CD4-positive, CD25-positive, alpha-beta regulatory T cell (primary cell): Measurements from ENCODE around the gene CDH13. TPM values are rescaled to one million over a fixed set of nuclear protein-coding genes. Genes with fewer than 3 reads are reported as not detected.

ENCODE experiments used
- ATAC-seq, 2 donors: fragments of 150-1000 bp; cut with Tn5 transposase; one replicate each; pipeline ENCODE4 v1.10.0; 2021; ENCODE audit warnings: low read depth in 2 of 2, moderate number of reproducible peaks in 2 of 2, moderate library complexity in 1 of 2
- DNase-seq, 3 donors: peaks; one replicate each; pipeline versions ENCODE4 v3.0.0 to v3.0.0-alpha.2; 2012 to 2022; ENCODE audit warnings: mixed read lengths in 1 of 3
- H3K27ac ChIP-seq: one replicate; pipeline ENCODE4 v1.7.0; 2013; ENCODE audit warnings: mild to moderate bottlenecking, low read length; ENCODE audit not compliant: insufficient read depth, poor library complexity, severe bottlenecking
- H3K27me3 ChIP-seq: one replicate; pipeline ENCODE4 v1.7.0; 2013; ENCODE audit warnings: low read length; ENCODE audit not compliant: control insufficient read depth, insufficient read depth
- H3K36me3 ChIP-seq: one replicate; pipeline ENCODE4 v1.7.0; 2013; ENCODE audit warnings: mild to moderate bottlenecking, low read length, moderate library complexity; ENCODE audit not compliant: control insufficient read depth, insufficient read depth
- H3K4me1 ChIP-seq: 2 replicates; pipeline ENCODE4 v1.7.0; 2013; ENCODE audit warnings: mild to moderate bottlenecking, low read length; ENCODE audit not compliant: insufficient read depth, control insufficient read depth, poor library complexity, severe bottlenecking
- H3K4me3 ChIP-seq: one replicate; pipeline ENCODE4 v1.7.0; 2013; ENCODE audit warnings: low read depth, mild to moderate bottlenecking, low read length, moderate library complexity
- H3K9me3 ChIP-seq, 2 experiments: 1 replicate in 1 of 2; 2 replicates in 1 of 2; pipeline ENCODE4 v1.7.0; 2013; ENCODE audit warnings: low read length in 2 of 2, mild to moderate bottlenecking in 1 of 2, moderate library complexity in 1 of 2; ENCODE audit not compliant: control insufficient read depth in 2 of 2
- H3K27ac Mint-ChIP-seq, 3 donors: one replicate each; pipeline ENCODE4 v1.8.0; 2020 to 2022; ENCODE audit warnings: mild to moderate bottlenecking in 3 of 3, mixed read lengths in 3 of 3, moderate library complexity in 2 of 3
- H3K27me3 Mint-ChIP-seq: one replicate; pipeline ENCODE4 v1.8.0; 2022; ENCODE audit warnings: mild to moderate bottlenecking, mixed read lengths
- H3K36me3 Mint-ChIP-seq: one replicate; pipeline ENCODE4 v1.8.0; 2020; ENCODE audit warnings: mixed read lengths
- H3K4me1 Mint-ChIP-seq, 4 donors: one replicate each; pipeline ENCODE4 v1.8.0; 2020 to 2022; ENCODE audit warnings: mixed read lengths in 4 of 4, mild to moderate bottlenecking in 1 of 4
- H3K4me3 Mint-ChIP-seq, 4 donors: one replicate each; pipeline ENCODE4 v1.8.0; 2020 to 2022; ENCODE audit warnings: mild to moderate bottlenecking in 4 of 4, mixed read lengths in 4 of 4, moderate library complexity in 3 of 4
- H3K9me3 Mint-ChIP-seq, 7 donors: one replicate each; pipeline ENCODE4 v1.8.0; 2020 to 2022; ENCODE audit warnings: mixed read lengths in 7 of 7, mild to moderate bottlenecking in 3 of 7, moderate library complexity in 2 of 7
- polyA plus RNA-seq, 4 donors: library from polyadenylated mRNA; unstranded; fragments of 300-500 nt; fragmentation: Illumina TruSeq; gene quantifications; one replicate each; pipeline ENCODE4 v1.2.3, GENCODE V29; 2021
- total RNA-seq: library from RNA; stranded (reverse); gene quantifications from one replicate; pipeline ENCODE4 v1.2.3, GENCODE V29; 2022

Gene CDH13
- total and polyA plus RNA-seq, 5 donors from 2014 or later = not detected

DNA sequence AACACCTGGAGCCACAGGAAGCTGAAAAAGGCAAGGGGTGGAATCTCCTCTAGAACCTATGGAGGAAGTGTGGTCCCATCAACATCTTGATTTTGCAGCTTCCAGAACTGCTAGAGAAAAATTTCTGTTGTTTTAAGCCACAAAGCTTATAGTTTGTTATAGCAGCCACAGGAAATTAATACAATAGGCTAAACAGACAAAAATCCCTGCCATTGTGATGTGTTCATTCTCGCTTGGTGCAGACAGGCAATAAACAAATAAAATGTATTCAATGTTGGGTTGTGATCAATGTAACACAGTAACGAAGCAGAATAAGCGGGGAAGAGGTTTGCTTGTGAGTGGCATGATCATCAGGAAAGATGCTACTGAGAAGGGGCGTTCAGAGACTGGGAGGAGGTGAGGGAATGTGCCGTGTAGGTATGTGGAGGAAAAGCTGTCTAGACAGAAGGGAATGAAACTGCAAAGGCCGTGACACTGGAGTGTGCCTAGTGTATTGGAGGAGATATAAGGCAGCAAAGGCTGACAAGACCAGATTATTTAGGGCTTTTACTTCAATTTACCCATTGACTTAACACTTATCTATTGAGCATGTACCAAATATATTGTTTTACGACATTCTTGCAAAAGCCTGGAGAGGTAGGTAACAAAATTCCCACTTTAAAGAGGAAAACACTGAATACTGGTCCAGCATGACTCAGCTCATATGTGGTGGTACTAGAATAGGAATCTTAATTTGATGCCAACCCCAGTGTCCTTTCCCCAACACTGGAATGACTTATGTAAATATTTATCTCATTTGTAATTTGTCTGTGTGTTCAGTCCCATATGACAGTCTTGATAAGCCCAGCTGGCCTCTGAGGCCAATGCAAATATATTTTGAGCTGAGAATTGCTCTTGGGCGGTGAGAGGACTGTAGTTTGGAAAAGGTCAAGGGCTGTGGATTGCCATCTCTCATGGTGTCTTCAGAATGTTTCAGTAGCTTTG lies 375.9 kb downstream of the CDH13 start:
- H3K9me3 Mint-ChIP-seq = peaks cover 0 to 5% (median 0%) of the 10 kb centered on the region in 7 donors
- no peak overlapping the region for H3K27ac Mint-ChIP-seq
- no peaks in the 10 kb centered on the region for H3K4me1 Mint-ChIP-seq
- Histone ChIP-seq H3K27ac (no peak overlapping the region), H3K9me3 (no peaks in the 10 kb centered on the region), H3K27me3 (no peaks in the 10 kb centered on the region), H3K36me3 (no peaks in the 10 kb centered on the region), H3K4me1 (no peaks in the 10 kb centered on the region), H3K4me3 (no peak overlapping the region)
- ATAC-seq (no peak), DNase-seq (no peak)
- H3K4me3 Mint-ChIP-seq = no peak overlapping the region
- H3K36me3 Mint-ChIP-seq = no peaks in the 10 kb centered on the region
- H3K27me3 Mint-ChIP-seq = no peaks in the 10 kb centered on the region

GRCh38 chr16:83004868-83005652 lies 378.3 kb downstream of the CDH13 start:
- no peak overlapping the region for H3K4me3 ChIP-seq
- no peaks in the 10 kb centered on the region for H3K4me1 Mint-ChIP-seq
- no peaks in the 10 kb centered on the region for H3K27me3 Mint-ChIP-seq
- no peaks in the 10 kb centered on the region for H3K36me3 Mint-ChIP-seq
- no peak overlapping the region for H3K27ac Mint-ChIP-seq
- H3K4me1 ChIP-seq = no peaks in the 10 kb centered on the region
- H3K9me3 Mint-ChIP-seq = peaks cover 0 to 9% (median 1%) of the 10 kb centered on the region in 7 donors
- ATAC-seq (no peak), DNase-seq (no peak)
- no peak overlapping the region for H3K4me3 Mint-ChIP-seq
- no peaks in the 10 kb centered on the region for H3K9me3 ChIP-seq
- no peaks in the 10 kb centered on the region for H3K27me3 ChIP-seq
- H3K36me3 ChIP-seq = no peaks in the 10 kb centered on the region
- H3K27ac ChIP-seq = no peak overlapping the region

DNA sequence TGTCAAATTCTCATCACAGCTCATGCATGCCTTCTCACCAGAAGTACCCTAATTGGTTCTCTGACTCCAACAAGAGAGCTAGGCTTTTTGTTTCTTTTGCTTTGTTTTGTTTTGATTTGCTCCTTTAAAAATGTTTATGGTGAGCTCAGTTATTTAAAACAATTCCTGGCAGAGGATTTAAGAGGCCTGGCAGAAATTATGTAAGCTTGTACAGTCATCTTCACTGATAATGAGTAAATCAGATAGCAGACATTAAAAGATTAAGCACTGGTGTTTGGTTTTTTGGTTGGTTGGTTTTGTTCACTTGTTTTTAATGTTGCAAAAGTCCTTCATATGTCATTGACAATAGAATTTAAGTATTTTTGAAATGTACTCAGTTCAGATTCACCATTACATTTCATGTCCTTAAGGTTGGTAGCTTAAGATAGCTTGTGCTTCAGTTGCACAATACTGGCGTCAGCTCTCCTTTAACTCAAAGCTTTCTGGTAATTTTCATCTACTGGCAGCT lies 378.9 kb downstream of the CDH13 start:
- H3K27me3 ChIP-seq = no peaks in the 10 kb centered on the region
- H3K36me3 ChIP-seq = no peaks in the 10 kb centered on the region
- Mint-ChIP-seq H3K9me3 (peaks cover 0 to 9% (median 1%) of the 10 kb centered on the region in 7 donors), H3K4me3 (no peak overlapping the region), H3K27ac (no peak overlapping the region), H3K4me1 (no peaks in the 10 kb centered on the region), H3K36me3 (no peaks in the 10 kb centered on the region), H3K27me3 (no peaks in the 10 kb centered on the region)
- H3K27ac ChIP-seq = no peak overlapping the region
- H3K4me1 ChIP-seq = no peaks in the 10 kb centered on the region
- H3K9me3 ChIP-seq = no peaks in the 10 kb centered on the region
- ATAC-seq (no peak), DNase-seq (no peak)
- H3K4me3 ChIP-seq = no peak overlapping the region

DNA sequence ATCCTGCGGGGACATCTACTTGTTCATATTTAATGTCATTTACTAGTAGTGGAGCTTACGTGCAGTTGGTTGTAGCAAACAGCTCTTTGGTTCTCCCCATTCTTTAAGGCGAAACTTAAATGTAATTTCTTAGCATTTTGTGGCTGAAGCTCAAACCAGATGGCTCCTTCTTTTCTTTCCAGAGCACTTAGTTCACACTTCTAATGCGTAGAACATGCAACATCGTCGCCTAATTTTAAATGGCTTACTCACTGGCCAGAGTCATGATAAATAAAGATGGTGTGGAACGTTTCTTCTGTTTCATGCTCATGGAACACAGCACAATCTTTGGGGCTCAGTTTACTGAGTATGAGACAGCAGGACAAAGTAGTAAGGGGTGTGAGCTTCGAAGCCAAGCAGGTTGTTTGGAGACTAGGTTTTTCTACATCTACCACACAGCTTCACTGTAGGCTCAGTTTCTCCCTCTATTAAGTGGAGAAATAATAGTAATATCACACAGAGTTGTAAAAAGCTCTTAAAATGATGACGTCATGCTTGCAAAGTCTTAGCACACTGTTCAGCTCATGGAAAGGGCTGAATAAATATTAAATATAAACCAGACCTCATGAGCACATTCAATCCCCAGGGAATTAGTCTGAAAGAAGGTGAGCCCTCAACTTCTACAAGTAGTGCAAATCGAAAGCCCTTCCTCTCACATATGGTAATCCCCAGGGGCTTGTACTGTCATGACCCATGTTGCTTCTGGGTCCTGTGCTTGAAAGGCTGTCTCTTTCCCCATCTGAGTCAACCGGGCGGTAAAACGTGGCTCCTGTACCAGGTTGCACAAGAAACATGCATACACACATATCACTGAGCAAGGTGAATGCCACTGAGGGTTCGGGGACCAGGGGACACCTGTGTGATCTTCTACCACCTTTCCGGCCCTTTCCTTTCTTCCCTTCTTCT lies 384.3 kb downstream of the CDH13 start:
- Mint-ChIP-seq H3K4me3 (no peak overlapping the region), H3K4me1 (no peaks in the 10 kb centered on the region), H3K9me3 (peaks cover 0 to 4% (median 0%) of the 10 kb centered on the region in 7 donors), H3K27ac (no peak overlapping the region), H3K36me3 (no peaks in the 10 kb centered on the region), H3K27me3 (no peaks in the 10 kb centered on the region)
- Histone ChIP-seq H3K4me1 (no peaks in the 10 kb centered on the region), H3K36me3 (no peaks in the 10 kb centered on the region), H3K9me3 (no peaks in the 10 kb centered on the region), H3K27ac (no peak overlapping the region), H3K27me3 (no peaks in the 10 kb centered on the region), H3K4me3 (no peak overlapping the region)
- no peak for DNase-seq
- ATAC-seq = no peak

- Histone ChIP-seq H3K27ac (no peak overlapping the region), H3K4me3 (no peak overlapping the region), H3K36me3 (no peaks in the 10 kb centered on the region), H3K9me3 (no peaks in the 10 kb centered on the region), H3K27me3 (no peaks in the 10 kb centered on the region), H3K4me1 (no peaks in the 10 kb centered on the region)
- no peaks in the 10 kb centered on the region for H3K27me3 Mint-ChIP-seq
- ATAC-seq (no peak), DNase-seq (no peak)
- H3K27ac Mint-ChIP-seq = no peak overlapping the region
- peaks cover 0 to 4% (median 1%) of the 10 kb centered on the region in 7 donors for H3K9me3 Mint-ChIP-seq
- H3K4me1 Mint-ChIP-seq = no peaks in the 10 kb centered on the region
- H3K36me3 Mint-ChIP-seq = no peaks in the 10 kb centered on the region
- no peak overlapping the region for H3K4me3 Mint-ChIP-seq
Observed at GRCh38 chr16:83011939-83012338, 385.2 kb downstream of the CDH13 start.

DNA sequence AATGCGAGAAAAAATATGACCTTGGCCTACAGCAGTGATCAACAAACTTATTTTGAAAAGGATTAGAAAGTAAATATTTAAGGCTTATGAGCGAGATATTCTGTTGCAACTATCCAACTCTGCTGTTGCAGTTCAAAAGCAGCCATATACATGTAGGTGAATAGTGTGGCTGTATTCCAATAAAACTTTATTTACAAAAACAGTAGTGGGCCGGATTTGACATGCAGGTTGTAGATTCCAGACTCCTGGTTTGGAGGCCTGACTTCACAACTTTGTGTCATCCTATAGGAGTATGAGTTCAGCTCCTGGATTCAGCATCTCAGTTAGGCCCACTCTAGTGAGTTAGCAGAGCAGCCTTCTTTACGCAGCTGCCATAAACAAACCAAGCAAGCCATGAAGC lies 386.3 kb downstream of the CDH13 start:
- no peak overlapping the region for H3K27ac Mint-ChIP-seq
- no peak overlapping the region for H3K27ac ChIP-seq
- no peaks in the 10 kb centered on the region for H3K27me3 ChIP-seq
- ATAC-seq (no peak), DNase-seq (no peak)
- H3K9me3 ChIP-seq = no peaks in the 10 kb centered on the region
- H3K36me3 ChIP-seq = no peaks in the 10 kb centered on the region
- H3K4me1 ChIP-seq = no peaks in the 10 kb centered on the region
- H3K4me3 Mint-ChIP-seq = no peak overlapping the region
- no peaks in the 10 kb centered on the region for H3K4me1 Mint-ChIP-seq
- H3K4me3 ChIP-seq = no peak overlapping the region
- H3K36me3 Mint-ChIP-seq = no peaks in the 10 kb centered on the region
- H3K9me3 Mint-ChIP-seq = peaks cover 0 to 4% (median under 1%) of the 10 kb centered on the region in 7 donors
- no peaks in the 10 kb centered on the region for H3K27me3 Mint-ChIP-seq

- Histone ChIP-seq H3K36me3 (no peaks in the 10 kb centered on the region), H3K4me3 (no peak overlapping the region), H3K27ac (no peak overlapping the region), H3K9me3 (no peaks in the 10 kb centered on the region), H3K4me1 (no peaks in the 10 kb centered on the region), H3K27me3 (no peaks in the 10 kb centered on the region)
- no peak overlapping the region for H3K4me3 Mint-ChIP-seq
- H3K27ac Mint-ChIP-seq = no peak overlapping the region
- ATAC-seq (no peak), DNase-seq (no peak)
- H3K36me3 Mint-ChIP-seq = no peaks in the 10 kb centered on the region
- no peaks in the 10 kb centered on the region for H3K4me1 Mint-ChIP-seq
- no peaks in the 10 kb centered on the region for H3K27me3 Mint-ChIP-seq
- peaks cover 0 to 8% (median 0%) of the 10 kb centered on the region in 7 donors for H3K9me3 Mint-ChIP-seq
Observed at GRCh38 chr16:83019963-83020362, 393.2 kb downstream of the CDH13 start.
